Suppressor macrophage (primary cell): Measurements from ENCODE around the gene CMTM5.
A peak's percentile ranks its signal among the peaks of the same experiment; 100 is the strongest.
"Not testable (repeated sequence)": the region's sequence is repeated elsewhere in the genome, so short reads cannot be mapped to it uniquely, and the experiment has no call there.

ENCODE experiments used
- DNase-seq, 4 experiments: peaks; one replicate each; pipeline ENCODE4 v3.0.0-alpha.2; 2020 to 2022

Gene CMTM5

DNA sequence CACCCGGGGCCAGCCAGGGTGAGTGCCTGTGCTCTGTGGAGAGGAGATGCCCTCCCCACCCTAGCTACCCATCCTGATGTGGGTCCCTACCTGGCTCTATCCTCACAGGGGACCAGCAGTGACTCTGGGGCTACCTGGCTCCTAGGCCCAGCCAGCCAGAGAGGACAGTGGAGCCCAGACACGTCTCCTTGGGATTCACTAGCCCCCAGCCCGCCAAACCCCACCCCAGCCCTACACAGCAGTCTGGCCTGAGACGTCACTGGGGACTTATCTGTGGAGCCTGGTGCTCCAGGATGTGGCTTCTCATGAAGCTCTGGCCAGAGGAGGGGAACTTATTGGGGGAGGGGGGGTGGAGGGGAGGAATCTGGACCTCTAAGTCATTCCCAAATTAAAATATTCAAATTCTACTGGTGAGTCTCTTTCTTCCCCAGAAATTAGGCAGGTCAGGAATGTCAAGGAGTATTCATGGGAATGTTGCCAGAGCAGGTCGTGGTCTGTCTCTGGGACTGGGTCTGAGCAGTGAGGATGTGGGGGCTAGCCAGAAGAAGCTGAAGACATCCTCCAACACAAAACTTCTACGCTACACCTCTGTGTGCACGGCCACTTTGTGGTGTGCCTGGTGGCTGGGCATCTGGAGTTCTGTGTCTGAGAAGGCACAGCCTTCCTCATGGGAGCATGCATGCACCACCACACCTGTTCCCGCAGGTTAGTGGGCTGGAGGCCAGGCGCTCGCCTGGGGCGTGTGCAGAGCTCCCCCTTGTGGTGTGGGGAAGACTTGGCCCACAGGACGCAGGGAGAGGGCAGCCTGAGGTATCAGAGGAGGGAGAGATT is 2.7 kb downstream of the CMTM5 start:
- peak; percentile 54 to 79 (median 66) for DNase-seq

DNA sequence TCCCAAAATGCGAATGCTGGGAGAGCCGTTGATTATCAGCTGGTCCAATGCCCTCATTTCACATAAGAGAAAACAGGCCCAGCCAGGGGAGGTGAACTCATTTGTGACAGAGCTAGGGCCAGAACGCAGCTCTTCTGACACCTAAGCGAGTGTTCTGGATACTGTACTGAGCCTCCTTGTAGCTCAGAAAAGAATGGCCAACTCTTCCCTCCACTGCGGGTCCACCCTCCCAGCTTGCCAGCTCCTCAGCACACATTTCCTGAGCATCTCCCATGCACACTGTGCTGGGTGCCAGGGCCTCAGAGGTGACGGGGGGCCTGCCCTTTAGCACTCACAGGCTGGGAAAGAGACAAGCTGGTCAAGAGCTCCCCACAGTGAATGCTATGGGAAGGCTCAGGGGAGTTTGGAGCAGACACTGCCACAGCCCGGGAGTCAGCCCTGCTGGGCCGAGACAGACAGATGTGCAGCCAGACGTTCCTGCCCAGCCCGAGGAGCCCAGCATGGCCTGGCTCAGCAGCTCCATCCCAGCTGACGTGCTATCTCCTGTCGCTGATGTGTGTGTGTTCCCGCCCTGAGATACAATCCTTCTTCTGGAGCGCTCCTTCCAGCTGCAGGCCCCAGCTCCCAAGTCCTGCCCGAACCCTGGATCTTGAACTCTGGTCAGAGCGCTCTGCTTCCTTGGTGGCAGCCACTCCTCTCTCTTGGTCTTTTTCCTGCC is 3.5 kb downstream of the CMTM5 start:
- no peak for DNase-seq

DNA sequence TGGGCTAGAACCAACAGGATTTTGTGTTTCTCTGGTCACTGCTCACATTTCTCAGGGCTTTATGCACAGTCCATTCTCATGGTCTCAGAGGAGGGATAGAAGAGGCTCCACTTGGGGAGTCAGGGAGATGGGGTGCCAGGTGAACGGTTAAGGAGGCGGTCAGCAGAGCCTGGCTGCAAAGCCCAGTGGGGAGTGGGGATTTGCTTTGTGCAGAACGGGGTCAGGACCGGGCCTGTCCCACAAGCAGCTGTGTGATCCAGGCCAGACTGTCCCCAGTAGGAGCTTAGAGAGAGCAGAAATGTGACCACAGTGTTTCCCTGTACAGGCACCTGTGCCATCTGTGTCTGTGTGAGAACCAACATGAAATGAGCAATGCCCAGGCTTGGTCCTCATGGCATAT is 4.1 kb downstream of the CMTM5 start:
- DNase-seq: no peak

DNA sequence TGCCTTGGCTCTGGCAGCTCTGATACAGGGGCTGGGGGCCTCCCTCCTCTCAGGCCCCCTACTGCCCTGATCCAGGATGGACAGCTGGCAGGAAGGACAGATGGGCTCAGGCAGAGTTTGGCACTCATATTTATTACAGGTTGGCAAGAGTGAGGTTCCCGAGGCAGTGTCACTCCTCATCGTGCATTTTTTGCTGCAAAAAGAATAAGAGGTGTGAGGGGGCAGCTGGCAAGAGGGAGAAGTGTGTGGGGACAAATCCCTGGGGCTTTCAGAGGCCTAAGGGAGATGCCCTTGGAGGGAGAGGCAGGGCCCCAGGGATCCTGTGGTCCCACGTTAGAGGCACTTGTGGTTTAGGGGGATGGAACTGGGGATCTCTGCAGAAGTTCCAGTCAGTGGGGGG is 5.0 kb downstream of the CMTM5 start:
- DNase-seq: no peak

DNA sequence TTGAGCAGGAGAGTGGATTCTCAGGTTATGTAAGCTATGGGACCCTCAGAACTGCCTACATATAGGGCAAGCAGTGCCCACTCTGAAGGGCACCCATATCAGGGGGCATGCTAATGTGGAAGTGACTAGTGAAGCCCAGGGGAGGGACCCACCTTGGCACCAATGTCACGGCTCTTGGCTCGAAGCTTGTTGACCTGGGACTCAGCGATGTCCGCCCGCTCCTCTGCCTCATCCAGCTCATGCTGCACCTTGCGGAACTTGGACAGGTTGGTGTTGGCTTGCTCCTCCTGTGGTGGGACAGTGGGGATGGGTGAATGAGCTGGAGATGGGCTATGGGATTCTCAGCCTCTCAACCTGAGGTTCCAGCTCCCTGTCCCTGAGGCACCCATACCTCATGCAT is 5.4 kb downstream of the CMTM5 start:
- no peak for DNase-seq

DNA sequence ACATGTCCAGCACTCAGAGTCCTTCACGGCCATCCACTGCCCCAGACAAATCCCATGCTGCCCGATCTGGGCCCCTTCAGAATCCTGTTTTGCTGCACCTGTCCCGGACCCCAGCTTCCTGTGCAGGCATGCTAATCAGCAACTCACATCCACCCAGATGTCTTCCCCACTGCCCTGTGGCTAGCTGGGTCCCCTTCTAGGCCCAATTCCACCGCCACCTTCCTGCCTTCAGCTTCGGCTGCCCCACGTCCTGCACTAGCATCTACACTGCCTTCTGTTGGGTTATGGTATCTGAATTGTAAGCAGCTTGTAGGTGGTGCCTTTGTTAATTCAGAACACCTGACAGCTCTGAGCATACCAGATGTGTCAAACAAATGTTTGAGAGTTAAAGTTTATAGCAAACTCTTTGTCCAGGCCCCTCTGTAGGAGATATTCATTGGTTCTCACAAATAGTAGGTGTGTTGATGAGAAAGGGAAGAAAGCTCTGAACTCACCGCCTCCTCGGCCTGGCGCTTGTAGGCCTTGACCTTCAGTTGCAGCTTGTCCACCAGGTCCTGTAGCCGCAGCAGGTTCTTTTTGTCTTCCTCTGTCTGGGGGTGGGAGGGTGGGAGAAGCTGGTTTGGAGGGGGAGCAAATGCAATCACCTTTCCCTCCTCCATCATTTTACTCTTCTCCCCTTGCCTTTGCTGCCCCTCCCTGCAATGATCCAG is 6.0 kb downstream of the CMTM5 start:
- DNase-seq: no peak

DNA sequence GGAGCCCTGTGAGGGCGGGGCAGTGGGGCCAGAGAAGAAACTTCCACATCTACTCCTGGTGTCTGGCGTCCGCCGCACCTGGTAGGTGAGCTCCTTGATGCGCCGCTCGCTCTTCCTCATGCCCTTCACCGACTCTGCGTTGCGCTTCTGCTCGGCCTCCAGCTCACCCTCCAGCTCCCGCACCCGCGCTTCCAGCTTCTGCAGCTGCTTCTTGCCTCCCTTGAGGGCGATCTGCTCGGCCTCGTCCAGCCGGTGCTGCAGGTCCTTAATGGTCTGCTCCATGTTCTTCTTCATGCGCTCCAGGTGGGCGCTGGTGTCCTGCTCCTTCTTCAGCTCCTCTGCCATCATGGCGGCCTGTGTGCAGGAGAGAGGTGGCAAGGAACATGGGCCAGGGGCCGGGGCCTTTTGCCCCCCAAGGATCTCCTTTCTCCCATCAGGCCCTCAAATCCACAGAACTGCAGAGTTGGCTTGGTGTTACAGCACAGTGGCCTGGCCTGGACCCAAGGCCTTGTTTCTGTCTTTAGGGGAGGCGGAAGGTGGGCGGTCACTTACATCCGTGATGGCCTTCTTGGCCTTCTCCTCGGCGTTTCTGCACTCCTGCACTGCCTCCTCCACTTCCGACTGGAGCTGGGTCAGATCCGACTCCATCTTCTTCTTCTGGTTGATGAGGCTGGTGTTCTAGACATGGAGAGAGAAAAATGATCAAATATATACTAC is 7.7 kb downstream of the CMTM5 start:
- DNase-seq: no peak

DNA sequence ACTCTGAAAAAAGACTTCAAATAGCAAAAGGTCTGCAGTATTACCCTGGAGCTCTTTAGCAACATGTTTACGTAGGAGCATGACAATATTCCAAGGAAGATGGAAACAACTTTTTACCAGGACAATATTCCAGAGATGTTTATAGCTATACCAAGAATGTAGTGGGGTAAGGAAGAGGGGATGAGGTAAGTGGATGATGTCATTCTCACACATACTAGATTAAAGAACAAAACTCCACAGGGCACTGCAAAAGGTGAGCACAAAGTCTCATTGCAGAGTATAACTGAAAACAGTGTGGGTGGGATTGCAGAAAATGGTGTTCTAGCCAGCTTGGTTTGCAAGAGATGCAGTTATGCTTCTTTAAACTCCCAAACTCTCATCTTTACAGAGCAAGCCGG is 8.4 kb downstream of the CMTM5 start:
- no peak for DNase-seq

DNA sequence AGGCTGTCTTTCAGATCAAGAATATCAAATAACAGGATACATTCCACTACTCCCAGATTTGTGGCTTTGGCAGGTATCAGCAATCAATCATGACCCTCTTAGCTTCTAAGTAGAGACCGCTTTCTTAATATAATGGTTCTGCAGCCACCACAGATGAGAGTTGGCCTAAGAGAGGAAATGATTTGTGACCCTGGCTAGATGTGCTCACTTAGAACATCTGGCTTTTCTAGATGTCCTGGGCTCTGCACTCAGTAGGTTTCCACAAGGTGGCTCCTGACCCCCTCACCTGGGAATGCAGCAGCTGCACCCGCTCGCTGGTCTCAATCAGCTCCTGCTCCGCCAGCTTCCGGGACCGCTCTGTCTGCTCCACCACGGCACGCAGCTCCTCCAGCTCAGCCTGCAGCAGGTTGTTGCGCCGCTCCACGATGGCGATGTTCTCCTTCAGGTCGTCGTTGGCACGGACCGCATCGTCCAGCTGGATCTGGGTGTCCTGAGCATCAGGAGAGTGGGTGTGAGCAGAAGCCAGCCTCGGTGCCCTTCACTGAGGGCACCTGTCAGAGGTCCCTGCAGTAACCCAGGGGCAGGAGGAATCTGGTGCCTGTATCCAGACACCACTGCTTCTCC is 8.9 kb downstream of the CMTM5 start:
- DNase-seq: no peak

DNA sequence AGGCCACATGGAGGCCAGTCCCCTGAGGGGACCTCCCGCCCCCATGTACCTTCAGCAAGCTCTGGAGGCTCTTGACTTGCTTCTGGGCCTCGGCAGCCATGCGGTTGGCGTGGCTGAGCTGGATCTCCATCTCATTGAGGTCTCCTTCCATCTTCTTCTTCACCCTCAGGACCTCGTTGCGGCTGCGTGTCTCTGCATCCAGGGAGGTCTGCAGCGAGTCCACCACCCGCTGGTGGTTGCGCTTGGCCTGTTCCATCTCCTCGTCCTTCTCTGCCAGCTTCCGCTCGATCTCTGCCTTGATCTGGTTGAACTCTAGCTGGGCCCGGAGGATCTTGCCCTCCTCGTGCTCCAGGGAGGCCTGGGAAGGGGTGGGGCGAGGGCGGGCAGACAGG is 9.4 kb downstream of the CMTM5 start:
- DNase-seq: not testable (repeated sequence)

DNA sequence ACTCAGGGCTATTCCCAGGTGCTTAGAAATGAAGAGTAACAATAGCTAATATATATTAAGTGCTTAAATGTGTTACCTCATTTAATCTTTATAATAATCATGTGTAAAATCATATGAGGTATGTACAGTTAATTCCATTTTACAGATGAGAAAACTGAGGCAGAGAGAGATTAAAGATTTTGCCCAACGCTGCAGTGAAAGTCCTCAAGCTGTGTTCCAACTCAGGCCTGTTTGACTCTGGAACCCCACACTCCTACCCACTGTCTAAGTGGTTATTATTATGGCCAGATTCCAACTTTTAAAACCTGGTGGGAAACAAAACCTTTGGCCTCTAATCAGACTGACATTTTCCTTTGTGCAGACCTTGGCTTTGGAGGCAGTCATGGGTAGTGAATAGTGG is 10.2 kb downstream of the CMTM5 start:
- no peak for DNase-seq

DNA sequence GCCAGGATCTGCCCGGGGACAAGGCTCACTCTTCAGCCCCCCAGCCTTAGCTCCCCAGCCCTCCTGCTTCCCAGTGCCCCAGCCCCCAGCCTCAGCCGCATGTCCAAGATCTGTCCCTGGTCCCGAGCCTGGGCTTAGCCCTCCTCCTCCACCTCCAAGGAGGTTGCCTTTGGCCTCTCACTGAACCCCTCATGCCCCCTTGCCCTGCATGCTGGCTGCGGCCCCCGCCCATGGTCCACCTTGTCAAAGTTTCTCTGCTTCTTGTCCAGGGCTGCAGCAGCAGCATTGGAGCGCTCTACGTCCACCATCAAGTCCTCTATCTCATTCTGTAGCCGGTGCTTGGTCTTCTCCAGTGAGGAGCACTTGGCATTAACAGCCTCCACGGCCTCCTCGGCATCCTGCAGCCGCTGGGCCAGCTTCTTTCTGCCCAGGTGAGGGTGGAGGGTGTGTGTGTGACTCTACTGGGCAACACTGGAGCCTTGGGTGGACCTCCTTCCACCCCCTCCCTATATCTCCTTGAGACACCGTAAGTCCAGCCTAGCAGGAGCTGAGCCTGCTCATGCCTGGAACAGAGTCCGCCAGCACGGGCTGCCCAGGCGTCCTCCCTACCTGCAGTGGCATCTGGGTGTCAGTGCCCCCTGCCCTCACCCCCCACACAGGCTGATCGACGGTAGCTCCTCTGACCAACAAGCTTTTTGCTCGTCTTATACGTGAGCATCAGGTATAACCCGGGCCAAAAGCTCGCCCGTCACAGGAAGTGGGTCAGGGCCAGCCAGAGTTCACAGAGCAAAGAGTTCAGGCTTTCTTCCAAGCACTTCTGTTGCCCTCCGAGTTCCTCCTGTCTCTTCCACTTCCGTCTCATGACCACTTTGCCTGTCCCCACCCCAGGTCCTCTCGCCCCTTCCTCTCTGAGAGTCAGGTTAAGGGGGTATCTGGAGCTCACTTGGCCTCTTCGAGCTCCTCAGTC is 11.4 kb downstream of the CMTM5 start:
- no peak for DNase-seq

DNA sequence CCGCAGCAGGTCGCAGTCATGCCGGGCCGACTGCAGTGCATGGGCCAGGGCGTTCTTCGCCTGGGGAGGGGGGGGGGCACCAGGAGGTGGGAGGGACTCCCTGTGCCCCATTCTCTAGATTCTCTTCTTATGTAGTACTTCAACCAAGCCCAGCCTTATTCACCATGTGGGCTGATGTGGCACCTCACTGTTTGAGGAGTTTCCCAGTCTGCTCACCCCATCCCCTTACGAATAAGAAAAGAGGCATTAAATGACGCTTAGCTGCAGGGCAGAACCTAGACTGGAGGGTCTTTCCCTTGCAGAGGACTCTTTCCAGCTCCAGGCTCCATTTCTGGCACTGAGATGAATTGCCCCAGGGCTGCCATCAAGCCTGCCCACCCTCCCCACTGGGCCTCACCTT is 12.2 kb downstream of the CMTM5 start:
- DNase-seq: no peak

DNA sequence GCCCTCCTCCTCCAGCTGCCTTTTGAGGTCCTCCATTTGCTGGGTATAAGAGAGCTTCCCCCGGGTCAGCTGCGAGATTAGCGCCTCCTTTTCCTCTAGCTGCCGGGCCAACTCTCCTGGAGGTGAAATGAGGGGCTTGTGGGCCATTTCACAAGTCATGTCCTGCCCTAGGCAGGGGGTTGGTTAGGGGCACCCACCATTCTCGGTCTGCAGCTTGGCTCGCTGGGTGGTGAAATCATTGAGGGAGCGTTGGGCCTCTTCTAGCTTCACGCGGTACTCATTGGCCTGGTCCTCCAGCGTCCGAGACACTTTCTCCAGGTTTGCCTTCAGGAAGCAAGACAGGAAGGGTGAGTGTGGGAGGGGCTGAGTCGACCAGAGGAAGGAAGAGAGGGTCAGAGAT is 12.6 kb downstream of the CMTM5 start:
- no peak for DNase-seq

DNA sequence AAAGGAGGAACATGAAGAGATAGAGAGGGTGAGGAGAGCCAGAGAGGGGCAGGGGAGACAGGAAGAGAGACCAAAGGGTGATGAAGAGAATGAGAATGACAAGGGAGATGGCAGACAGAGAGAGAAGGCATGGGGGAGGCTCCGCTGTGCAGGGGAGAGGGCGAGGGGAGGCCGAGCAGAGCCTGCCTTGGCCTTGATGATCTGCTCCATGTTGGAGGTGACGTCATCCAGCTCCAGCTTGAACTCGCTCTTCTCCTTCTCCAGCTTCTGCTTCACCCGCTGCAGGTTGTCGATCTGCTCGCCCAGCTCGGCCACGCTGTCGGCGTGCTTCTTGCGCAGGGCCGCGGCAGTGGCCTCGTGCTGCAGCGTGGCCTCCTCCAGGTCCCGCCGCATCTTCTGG is 13.0 kb downstream of the CMTM5 start:
- DNase-seq: not testable (repeated sequence)

DNA sequence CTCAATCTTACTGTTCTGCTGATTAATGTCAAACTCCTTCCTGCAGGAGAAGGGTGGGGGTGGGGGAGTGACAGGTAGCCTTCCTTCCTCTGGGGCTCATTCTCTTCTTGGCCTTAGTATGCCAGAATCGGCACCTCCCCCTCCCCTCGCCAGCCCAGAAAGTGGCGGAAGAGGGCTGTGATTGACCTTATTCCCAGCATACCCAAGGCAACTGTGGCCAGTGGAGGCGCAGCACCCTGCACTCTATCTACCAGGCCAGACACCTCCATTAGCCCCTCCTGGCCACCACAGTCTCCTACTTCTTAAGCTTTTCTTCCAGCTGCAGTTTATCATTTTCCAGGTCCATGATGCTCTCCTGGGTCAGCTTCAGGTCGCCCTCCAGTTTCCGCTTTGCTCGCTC is 15.8 kb downstream of the CMTM5 start:
- DNase-seq: no peak

DNA sequence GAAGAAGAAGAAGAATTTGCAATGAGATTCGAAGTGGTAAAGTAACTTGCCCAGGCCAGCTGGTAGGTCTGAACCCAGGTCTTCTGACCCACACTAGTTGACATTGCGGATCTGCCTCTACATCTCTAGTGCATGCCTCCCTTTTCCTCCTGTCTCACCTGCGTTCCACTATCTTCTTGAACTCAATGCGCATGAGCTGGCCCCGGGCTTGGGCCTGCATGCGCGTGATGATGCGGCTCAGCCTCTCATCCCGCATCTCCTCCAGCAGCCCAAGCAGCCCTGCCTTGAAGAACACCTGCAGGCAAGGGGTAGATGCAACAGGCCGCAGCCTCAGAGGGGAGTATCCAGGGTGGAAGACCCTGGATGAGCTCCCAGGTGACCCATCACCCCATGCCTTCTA is 19.3 kb downstream of the CMTM5 start:
- no peak for DNase-seq

DNA sequence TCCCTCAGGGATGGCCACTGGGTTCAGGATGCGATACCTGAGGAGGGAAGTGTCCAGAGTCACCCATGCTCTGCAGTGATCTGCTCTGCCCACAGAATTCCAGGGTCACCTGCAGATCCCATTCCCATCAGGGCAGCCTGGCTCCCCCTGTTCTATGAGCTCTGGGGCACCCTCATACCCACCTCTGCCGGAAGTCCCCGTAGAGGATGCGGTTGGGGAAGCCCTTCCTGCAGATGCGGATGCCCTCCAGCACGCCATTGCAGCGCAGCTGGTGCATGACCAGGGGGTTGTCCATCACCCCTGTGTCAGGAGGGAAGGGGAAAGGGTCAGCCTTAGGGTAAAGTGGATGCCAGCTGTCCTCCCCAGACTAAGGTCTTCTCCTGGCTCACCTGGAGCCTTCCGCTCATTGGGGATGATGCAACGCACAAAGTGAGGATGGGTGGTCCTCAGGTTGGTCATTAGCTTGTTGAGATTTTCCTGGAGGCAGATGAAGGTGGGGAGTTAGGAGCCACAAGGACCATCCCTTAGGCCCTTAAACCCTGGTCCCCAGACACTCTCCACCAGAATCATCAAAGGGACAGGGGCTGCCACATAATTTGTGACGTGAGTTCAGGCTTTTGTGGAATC is 20.0 kb downstream of the CMTM5 start:
- no peak for DNase-seq

DNA sequence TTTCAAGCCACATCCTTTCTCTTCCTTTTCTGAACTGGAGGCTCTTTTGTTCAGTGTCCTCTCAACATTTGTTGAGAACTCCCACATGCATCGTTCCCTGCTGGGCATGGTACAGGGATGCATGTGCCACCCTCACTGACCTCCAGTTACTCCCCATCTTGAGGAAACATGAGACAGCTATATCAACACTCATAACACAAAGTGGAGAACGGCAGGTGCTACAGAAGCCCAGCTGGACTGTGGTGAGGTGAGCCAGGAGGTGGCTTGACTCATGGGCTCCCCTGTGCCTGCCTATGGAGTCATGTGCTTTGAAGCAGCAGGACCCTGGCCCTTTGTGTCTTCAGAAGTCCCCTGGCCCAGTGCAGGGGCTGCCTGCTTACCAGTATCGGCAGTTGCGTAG is 21.5 kb downstream of the CMTM5 start:
- DNase-seq: no peak

DNA sequence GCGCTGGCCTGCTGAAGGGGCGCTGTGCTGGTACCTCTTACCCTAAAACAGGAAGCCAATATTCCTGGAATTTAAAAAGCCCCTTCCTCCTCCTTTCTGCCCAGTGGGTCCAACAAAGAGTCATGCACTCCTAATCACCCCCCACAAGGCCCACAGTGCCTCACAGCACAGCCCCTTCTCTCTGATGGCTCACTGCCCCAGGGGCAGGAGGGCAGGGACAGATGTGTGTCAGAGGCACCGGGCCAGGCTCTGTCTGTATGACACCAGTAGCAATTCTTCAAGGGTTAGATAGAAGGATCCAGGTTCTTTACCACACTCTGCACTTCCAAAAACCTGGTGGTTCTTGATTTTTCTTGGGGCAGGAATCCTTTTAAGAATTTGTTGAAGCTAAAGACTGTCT is 22.3 kb downstream of the CMTM5 start:
- no peak for DNase-seq

DNA sequence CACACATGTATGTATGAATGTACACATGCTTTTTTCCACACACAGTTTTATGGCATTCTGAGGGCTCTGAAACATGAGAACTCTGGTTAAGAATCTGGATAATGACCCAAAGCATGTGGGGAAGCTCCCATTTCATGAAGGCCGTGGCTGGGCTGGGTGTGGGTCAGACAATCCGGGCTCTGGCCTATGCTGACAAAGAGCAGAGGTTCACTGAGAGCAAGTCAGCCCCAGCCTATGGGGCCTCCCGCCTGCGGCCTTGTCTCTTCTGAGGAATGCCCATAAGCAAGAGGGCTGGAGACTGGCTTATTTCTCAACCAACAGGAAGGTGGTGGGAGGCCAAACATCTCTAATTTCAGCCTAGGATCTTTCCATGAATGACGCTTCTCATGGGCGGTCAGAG is 22.7 kb downstream of the CMTM5 start:
- DNase-seq: peak in 3 of 4 experiments; percentile 4 to 16 (median 7)
